ENCODE data around the gene PCP2. TPM values are rescaled to one million over a fixed set of nuclear protein-coding genes. Genes with fewer than 3 reads are reported as not detected.

PCP2 gene
- total RNA-seq, 1 experiment from 2014 or later = not detected

- Histone ChIP-seq H3K36me3 (ENCODE audit: control insufficient read depth, insufficient read depth, low read length) (no peaks in the 10 kb centered on the region), H3K27me3 (ENCODE audit: control insufficient read depth, insufficient read depth, low read length) (no peaks in the 10 kb centered on the region), H3K9me3 (ENCODE audit: control insufficient read depth, insufficient read depth, low read depth, low read length) (no peaks in the 10 kb centered on the region), H3K4me3 (ENCODE audit: low read depth in 2 of 2, low read length in 2 of 2) (no peak overlapping the region), H3K4me1 (ENCODE audit: control insufficient read depth, insufficient read depth, low read length) (no peaks in the 10 kb centered on the region), H3K27ac (ENCODE audit: low read length) (no peak overlapping the region)
- no peak for DNase-seq (ENCODE audit: low read depth, low spot score)
- ChIA-PET POLR2A (no interaction called here), CTCF (no interaction called here)
- in situ Hi-C loops (cut with HindIII; ENCODE audit: low pct_unique_long_range_greater_than_20kb, low sequenced_read_pairs) (no loop called here), intact Hi-C loops (cut with micrococcal nuclease; ENCODE audit: unreplicated experiment) (no loop called here)
- BruUV-seq (replicated peaks) = no TSS peak
- TF ChIP-seq POLR2AphosphoS5 (IDR thresholded peaks at IDR 0.05; ENCODE audit: low read depth, low read length) (no peak), SIN3A (IDR thresholded peaks at IDR 0.05; ENCODE audit: borderline replicate concordance, insufficient read depth, low read depth, low read length) (no peak), TCF7L2 (IDR thresholded peaks at IDR 0.05; ENCODE audit: low read depth, low read length) (no peak), CTCF (IDR thresholded peaks at IDR 0.05) (no peak)
- TF ChIP-seq, protein P1, sequence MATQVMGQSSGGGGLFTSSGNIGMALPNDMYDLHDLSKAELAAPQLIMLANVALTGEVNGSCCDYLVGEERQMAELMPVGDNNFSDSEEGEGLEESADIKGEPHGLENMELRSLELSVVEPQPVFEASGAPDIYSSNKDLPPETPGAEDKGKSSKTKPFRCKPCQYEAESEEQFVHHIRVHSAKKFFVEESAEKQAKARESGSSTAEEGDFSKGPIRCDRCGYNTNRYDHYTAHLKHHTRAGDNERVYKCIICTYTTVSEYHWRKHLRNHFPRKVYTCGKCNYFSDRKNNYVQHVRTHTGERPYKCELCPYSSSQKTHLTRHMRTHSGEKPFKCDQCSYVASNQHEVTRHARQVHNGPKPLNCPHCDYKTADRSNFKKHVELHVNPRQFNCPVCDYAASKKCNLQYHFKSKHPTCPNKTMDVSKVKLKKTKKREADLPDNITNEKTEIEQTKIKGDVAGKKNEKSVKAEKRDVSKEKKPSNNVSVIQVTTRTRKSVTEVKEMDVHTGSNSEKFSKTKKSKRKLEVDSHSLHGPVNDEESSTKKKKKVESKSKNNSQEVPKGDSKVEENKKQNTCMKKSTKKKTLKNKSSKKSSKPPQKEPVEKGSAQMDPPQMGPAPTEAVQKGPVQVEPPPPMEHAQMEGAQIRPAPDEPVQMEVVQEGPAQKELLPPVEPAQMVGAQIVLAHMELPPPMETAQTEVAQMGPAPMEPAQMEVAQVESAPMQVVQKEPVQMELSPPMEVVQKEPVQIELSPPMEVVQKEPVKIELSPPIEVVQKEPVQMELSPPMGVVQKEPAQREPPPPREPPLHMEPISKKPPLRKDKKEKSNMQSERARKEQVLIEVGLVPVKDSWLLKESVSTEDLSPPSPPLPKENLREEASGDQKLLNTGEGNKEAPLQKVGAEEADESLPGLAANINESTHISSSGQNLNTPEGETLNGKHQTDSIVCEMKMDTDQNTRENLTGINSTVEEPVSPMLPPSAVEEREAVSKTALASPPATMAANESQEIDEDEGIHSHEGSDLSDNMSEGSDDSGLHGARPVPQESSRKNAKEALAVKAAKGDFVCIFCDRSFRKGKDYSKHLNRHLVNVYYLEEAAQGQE (IDR thresholded peaks at IDR 0.05; ENCODE audit: insufficient read depth in 1 of 2, low read depth in 2 of 2, low read length in 1 of 2) = no peak
- ATAC-seq = no peak
These were observed 28.4 kb upstream of the PCP2 start for GRCh38 chr19:7661744-7662538.

- BruUV-seq (replicated peaks) = no TSS peak
- no peak for TF ChIP-seq POLR2AphosphoS5 (IDR thresholded peaks at IDR 0.05; ENCODE audit: low read depth, low read length)
- no peak for TF ChIP-seq CTCF (IDR thresholded peaks at IDR 0.05)
- TF ChIP-seq, protein P1 (IDR thresholded peaks at IDR 0.05; ENCODE audit: insufficient read depth in 1 of 2, low read depth in 2 of 2, low read length in 1 of 2) = no peak
- TF ChIP-seq SIN3A (IDR thresholded peaks at IDR 0.05; ENCODE audit: borderline replicate concordance, insufficient read depth, low read depth, low read length) = no peak
- no peak for TF ChIP-seq TCF7L2 (IDR thresholded peaks at IDR 0.05; ENCODE audit: low read depth, low read length)
- intact Hi-C loops (cut with micrococcal nuclease; ENCODE audit: unreplicated experiment) (no loop called here), in situ Hi-C loops (cut with HindIII; ENCODE audit: low pct_unique_long_range_greater_than_20kb, low sequenced_read_pairs) (no loop called here)
- no peak overlapping the region for H3K4me3 ChIP-seq (ENCODE audit: low read depth in 2 of 2, low read length in 2 of 2)
- CTCF ChIA-PET = interaction anchor here (0.6 kb wide), 2 partner anchors 10 to 141 kb away, joined by 3 to 11 read pairs; no protein-coding TSS in a partner anchor
- no peaks in the 10 kb centered on the region for H3K36me3 ChIP-seq (ENCODE audit: control insufficient read depth, insufficient read depth, low read length)
- DNase-seq (ENCODE audit: low read depth, low spot score) (no peak), ATAC-seq (no peak)
- no peaks in the 10 kb centered on the region for H3K4me1 ChIP-seq (ENCODE audit: control insufficient read depth, insufficient read depth, low read length)
- H3K27ac ChIP-seq (ENCODE audit: low read length) = no peak overlapping the region
- no peaks in the 10 kb centered on the region for H3K9me3 ChIP-seq (ENCODE audit: control insufficient read depth, insufficient read depth, low read depth, low read length)
- POLR2A ChIA-PET = interaction anchor here (0.6 kb wide), 1 partner anchor 428 kb away, joined by 5 read pairs; no protein-coding TSS in a partner anchor
- no peaks in the 10 kb centered on the region for H3K27me3 ChIP-seq (ENCODE audit: control insufficient read depth, insufficient read depth, low read length)
These were observed 24.7 kb upstream of the PCP2 start for GRCh38 chr19:7658219-7658686.
